Posterior vena cava (tissue), 2 donors: ENCODE data around the gene ADAM11. TPM values are rescaled to one million over a fixed set of nuclear protein-coding genes. Genes with fewer than 3 reads are reported as not detected.
A peak's percentile ranks its signal among the peaks of the same experiment; 100 is the strongest.

Experiments used
- DNase-seq: peaks from one replicate; pipeline ENCODE4 v3.0.0-alpha.2; 2020; ENCODE audit warnings: low spot score
- intact Hi-C, 2 donors: fragments of 100-400 bp; cut with DNase I; formaldehyde crosslinking; loops; one replicate each; pipeline versions ENCODE4 v1.14.1 to v1.14.2; 2022 to 2023
- total RNA-seq, 2 donors: library from RNA; stranded (reverse); fragmentation: NEBNext Ultra II Directional; extraction: Animal tissue kit (Norgen Biotek cat#: 25700); gene quantifications; one replicate each; pipeline ENCODE4 v1.2.1, GENCODE V29; 2021
- donor health status: DM: yes; HTN: yes; CAD: no.
- donor health status: DM: yes; HTN: yes; CAD: no.

The ADAM11 gene
- total RNA-seq, 2 donors from 2014 or later: 0.29 to 0.42 TPM

DNA sequence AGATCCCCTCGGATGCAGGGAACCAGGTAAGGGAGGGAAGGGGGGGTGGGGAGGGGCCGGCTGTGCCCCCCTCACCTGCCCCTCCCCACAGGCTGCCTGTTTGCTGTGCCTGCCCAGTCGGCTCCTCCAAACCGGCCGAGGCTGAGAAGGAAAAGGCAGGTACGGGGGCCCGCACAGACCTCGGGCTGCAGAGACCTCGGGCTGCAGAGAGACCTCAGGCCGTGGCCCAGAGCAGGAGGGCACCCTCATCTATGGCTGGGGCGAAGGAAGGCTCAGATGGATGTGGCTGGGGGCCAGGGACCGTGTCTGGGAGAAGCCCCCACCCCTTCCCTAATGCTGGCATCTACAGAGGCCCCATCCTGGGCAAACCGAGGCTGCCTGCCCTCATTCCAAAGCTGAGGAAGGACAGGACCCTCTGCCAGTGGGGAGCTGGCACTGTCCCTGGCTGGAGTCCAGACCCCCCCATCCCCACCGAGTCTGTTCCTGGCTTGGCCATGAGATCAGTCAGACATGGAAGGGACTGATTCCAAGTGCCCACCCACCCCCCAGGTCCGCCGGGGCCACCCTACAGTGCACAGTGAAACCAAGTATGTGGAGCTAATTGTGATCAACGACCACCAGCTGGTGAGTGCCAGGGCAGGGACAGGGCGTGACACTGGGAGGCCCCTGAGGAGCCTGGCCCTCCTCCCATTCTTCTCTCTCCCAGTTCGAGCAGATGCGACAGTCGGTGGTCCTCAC, 13.7 kb downstream of the ADAM11 start:
- no peak for DNase-seq
- intact Hi-C loops: loop anchor here (5.0 to 10.0 kb wide), 2 partner anchors 90 to 252 kb away; no protein-coding TSS in a partner anchor

- no peak for DNase-seq
- intact Hi-C loops: loop anchor here (5.0 to 10.0 kb wide), 2 partner anchors 89 to 252 kb away; no protein-coding TSS in a partner anchor
Observed at GRCh38 chr17:44773140-44773539, 14.4 kb downstream of the ADAM11 start.

DNA sequence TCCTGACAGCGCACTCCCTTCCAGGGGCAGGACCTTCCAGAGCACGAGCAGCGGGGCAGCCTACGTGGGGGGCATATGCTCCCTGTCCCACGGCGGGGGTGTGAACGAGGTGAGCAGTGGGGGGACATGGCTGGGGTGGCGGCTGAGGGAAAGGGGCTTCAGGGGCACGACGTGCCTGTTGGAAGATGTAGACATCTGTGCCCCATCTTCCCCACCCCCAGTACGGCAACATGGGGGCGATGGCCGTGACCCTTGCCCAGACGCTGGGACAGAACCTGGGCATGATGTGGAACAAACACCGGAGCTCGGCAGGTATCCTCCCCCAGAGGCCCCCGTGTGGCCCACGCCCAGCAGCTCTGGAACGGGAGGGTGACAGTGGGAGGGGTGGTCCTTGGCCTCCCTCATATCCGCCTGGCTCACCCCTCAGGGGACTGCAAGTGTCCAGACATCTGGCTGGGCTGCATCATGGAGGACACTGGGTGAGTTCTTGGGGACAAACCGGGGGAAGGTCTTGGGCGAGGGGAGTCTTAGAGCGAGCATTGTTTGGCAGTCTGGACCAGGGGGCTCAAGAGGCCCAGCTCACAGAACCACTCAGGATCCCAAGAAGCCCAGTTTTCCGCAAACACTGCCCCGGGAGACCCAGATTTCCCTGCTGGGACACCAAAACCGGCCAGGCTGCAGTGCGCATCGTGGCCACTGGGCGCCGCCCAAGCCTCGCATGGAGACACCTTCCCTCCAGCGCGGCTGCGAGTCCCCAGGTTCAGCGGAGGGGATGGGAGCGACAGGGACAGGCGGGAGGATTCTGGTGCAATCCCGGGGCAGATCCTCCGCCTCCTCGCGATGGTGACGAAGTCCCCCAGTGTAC, 15.7 kb downstream of the ADAM11 start:
- intact Hi-C loops: loop anchor here (5.0 to 10.0 kb wide), 4 partner anchors 88 to 250 kb away; no protein-coding TSS in a partner anchor
- peak; percentile 97 for DNase-seq

GRCh38 chr17:44775136-44775837, 16.5 kb downstream of the ADAM11 start:
- intact Hi-C loops: loop anchor here (5.0 to 10.0 kb wide), 3 partner anchors 92 to 250 kb away; no protein-coding TSS in a partner anchor
- peak; percentile 98 for DNase-seq

- no peak for DNase-seq
- intact Hi-C loops: loop anchor here (2.0 to 10.0 kb wide), 4 partner anchors 53 to 249 kb away; no protein-coding TSS in a partner anchor
Observed at GRCh38 chr17:44775838-44776621, 17.2 kb downstream of the ADAM11 start.

- intact Hi-C loops: loop anchor here (2.0 to 10.0 kb wide), 4 partner anchors 52 to 248 kb away; no protein-coding TSS in a partner anchor
- DNase-seq: no peak
Observed at GRCh38 chr17:44776628-44777393, 18.0 kb downstream of the ADAM11 start.

DNA sequence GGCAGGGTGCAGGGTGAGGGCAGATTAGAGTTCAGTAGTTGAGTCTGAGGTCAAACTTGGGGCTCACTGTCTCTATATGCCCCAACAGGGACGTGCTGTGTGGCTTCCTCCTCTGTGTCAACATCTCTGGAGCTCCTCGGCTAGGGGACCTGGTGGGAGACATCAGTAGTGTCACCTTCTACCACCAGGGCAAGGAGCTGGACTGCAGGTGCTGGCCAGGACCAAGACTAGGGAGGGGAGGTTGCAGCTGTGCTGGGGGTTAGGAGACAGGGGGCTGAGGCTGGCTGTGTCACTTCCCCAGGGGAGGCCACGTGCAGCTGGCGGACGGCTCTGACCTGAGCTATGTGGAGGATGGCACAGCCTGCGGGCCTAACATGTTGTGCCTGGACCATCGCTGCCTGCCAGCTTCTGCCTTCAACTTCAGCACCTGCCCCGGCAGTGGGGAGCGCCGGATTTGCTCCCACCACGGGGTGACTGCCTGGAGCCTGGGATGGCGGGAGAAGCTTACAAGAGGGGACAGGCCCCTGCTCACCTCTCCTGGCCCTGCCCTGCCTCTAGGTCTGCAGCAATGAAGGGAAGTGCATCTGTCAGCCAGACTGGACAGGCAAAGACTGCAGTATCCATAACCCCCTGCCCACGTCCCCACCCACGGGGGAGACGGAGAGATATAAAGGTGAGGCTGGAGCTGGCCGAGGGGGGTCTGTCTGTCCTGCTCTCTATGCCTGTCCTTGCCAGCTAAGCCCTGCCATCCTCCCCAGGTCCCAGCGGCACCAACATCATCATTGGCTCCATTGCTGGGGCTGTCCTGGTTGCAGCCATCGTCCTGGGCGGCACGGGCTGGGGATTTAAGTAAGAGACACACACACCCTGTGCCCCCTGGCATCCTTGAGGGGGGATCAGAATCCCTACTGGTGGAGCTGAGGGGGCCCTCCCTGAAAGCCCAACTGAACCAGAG, 18.9 kb downstream of the ADAM11 start:
- intact Hi-C loops: loop anchor here (2.0 to 10.0 kb wide), 4 partner anchors 51 to 247 kb away; no protein-coding TSS in a partner anchor
- DNase-seq: no peak

DNA sequence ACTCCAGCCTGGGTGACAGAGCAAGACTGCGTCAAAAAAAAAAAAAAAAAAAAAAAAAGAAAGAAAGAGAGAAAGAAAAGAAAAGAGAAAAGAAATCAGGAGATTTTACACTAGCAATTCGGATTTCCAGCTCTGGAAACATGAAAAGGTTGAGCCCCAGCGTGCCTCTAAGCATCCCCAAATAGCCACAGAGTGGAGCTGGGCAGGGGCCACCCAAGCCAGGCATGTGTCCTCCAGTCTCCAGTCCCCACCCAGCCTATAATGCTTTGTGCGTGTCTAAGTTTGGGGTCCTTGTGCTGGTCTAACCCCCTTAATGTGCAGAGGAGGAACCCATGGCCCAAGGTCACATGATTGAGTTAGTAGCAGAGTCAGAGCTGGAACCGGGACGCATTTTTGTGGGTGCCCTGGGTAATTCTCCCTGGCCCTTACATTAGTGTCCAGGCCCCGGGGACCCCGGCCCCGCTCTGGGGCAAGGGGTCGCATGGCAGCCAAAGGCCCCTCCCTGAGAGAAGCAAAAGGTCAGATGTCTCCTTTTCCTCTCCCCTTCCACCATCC, 19.9 kb downstream of the ADAM11 start:
- no peak for DNase-seq
- intact Hi-C loops: loop anchor here (5.0 to 10.0 kb wide), 3 partner anchors 89 to 246 kb away; no protein-coding TSS in a partner anchor

DNA sequence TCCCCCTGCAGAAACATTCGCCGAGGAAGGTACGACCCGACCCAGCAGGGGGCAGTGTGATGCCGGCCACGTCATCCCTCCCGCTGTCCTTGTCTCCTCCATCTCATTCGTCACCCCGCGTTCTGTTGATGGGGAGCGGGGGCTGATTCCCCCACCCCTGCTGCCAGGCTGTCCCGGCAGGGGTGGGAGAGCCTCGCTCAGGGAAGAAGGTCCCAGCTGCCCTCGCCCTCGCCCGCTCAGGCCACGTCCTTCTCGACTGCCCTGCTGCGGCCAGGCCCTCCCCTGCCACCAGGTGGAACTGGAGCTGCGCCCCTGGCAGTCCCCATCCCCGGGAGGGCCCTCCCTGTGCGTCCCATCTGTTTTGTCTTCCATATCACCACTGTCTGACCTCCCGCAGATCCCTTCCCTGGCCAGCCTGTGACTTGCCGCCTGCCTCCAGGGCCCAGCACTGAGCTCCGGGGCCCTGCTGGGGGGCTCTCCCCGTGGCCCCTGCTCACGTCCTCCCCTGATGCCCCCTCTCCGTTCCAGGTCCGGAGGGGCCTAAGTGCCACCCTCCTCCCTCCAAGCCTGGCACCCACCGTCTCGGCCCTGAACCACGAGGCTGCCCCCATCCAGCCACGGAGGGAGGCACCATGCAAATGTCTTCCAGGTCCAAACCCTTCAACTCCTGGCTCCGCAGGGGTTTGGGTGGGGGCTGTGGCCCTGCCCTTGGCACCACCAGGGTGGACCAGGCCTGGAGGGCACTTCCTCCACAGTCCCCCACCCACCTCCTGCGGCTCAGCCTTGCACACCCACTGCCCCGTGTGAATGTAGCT, 20.6 kb downstream of the ADAM11 start:
- peak; percentile 93 for DNase-seq
- intact Hi-C loops: loop anchor here (5.0 to 10.0 kb wide), 3 partner anchors 88 to 245 kb away; no protein-coding TSS in a partner anchor

DNA sequence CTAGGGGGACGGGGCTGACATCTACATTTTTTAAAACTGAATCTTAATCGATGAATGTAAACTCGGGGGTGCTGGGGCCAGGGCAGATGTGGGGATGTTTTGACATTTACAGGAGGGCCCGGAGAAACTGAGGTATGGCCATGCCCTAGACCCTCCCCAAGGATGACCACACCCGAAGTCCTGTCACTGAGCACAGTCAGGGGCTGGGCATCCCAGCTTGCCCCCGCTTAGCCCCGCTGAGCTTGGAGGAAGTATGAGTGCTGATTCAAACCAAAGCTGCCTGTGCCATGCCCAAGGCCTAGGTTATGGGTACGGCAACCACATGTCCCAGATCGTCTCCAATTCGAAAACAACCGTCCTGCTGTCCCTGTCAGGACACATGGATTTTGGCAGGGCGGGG, 21.4 kb downstream of the ADAM11 start:
- no peak for DNase-seq

GRCh38 chr17:44780845-44781480, 22.2 kb downstream of the ADAM11 start:
- DNase-seq: no peak
- intact Hi-C loops: no loop called here

More for the DNA sequence above, 21.4 kb downstream of the ADAM11 start:
- intact Hi-C loops: no loop called here

DNA sequence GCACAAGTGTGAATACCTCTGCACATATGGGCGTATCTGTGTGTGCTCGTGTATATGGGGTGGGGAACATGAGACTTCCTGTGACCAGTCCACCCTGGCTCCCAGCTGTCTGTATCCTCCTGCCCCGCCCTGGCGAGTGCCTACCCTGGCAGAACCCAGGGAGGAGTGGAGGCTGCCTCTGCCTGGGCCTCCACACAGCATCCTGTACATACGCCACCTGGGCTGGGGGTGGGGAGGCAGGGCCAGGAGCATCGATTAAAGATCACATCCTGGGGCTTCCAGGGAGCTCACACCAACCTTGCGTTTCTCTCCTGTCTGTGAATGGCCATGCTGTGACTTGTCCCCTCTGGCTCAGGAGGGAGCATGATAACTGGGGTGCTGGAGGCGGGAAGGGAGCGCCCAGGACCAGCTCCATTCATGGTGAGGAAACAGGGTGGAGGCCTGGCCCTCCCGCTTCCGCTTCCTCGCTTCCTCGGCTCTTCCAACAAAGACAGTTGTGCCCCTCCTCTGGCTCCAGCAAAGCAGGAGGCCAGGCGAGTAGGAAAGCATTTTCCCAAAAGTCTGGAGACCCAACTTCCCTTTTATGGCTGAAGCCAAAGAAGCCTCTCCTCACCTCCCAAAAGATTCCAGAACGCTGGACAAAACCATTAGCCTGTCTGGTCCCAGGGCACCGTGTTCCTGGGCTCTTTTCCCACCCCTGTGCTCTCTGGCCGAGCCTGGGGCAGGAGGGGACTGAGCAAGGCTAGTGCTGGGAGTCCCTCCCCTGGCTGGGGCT, 22.9 kb downstream of the ADAM11 start:
- intact Hi-C loops: no loop called here
- DNase-seq: no peak

DNA sequence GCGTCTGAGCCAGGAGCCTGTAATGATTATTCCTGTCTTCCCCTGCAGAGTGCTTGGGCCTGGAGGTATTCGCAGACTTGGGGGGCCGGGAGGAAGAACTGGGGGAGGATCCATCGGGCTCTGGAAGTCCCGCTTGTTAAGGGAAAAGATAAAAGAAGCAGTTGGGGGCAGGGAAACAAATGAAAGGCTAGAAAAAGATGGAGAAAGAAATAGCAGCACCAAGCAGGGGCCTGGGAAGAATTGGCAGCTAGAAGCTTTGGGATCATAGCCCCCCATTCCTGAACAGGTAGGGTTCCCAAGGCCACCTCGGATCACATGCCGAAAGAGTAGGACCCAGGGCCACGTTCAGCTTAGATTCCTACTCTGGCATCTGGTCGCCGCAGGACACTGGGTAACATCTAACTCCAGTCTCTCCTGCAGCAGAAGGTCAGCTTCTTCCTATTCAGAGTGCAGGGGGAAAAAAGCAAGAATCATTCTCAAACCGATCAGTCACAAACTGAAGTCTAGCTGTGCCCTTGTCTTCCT, 23.6 kb downstream of the ADAM11 start:
- intact Hi-C loops: no loop called here
- peak; percentile 56 for DNase-seq

GRCh38 chr17:44785921-44786320, 27.1 kb downstream of the ADAM11 start:
- DNase-seq: peak; percentile 42
- intact Hi-C loops: no loop called here
